Pons (tissue), 1 donor: Measurements from ENCODE around the gene CLEC2A.
"Not testable (repeated sequence)": the region's sequence is repeated elsewhere in the genome, so short reads cannot be mapped to it uniquely, and the experiment has no call there.

Experiments
- DNase-seq: peaks from one replicate; pipeline ENCODE4 v3.0.0-alpha.2; 2016; ENCODE audit warnings: low spot score

Gene CLEC2A, protein sequence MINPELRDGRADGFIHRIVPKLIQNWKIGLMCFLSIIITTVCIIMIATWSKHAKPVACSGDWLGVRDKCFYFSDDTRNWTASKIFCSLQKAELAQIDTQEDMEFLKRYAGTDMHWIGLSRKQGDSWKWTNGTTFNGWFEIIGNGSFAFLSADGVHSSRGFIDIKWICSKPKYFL

DNA sequence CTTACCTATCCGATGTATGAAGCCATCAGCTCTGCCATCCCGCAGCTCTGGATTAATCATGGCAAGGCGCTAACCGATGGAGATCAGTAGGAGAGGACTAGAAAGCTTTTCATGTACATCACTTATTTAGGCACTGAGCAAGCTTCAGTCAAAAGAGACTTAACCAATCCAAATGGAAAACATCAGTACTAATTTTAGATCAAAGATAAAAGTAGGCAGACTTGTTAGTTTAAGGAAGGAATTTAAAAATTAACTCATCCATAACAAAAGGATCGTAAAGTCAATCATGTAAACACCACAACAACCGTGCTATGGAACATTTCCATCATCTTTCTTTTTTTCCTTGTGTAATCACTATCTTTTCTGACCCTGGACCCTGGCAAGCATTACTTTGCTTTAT is at the start of gene CLEC2A:
CLEC2A (minus strand) TSS at position 101 of the 400 bp plus-strand sequence; CDS start at position 60, 41 bp downstream.
- DNase-seq = no peak

DNA sequence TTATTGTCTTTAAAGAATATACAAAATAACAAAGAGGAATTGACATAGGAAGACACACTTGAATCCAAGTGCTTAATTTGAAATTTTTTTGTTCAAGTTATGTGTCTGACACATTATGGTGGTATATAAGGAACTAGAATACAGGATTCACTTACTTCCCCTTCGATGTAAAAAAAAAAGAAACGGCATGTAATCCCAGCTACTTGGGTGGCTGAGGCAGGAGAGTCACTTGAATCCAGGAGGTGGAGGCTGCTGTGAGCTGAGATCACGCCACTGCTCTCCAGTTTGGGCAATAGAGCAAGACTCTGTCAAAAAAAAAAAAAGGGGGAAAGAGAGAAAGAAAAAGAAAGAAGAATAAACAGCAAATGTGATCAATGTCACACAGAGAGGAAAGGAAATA is 48.0 kb upstream of the CLEC2A start:
- DNase-seq = no peak

DNA sequence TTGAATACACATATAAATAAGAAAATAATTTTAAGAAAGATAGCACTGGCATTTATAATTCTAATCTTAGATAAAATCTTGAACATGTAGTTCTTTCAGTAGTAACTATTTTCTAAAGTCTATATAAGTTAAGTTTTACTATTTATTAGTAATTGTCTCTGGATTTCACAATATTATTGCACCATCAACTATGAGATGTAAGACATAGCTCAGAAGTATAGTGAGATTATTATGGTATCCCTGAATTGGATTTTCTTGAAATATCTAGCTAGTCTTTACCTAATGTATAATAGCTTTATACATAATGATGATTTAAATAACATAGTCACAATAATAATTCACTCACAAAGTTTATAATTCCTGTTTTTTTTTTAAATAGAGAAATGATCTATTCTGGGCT is 45.7 kb upstream of the CLEC2A start:
- DNase-seq = no peak

DNA sequence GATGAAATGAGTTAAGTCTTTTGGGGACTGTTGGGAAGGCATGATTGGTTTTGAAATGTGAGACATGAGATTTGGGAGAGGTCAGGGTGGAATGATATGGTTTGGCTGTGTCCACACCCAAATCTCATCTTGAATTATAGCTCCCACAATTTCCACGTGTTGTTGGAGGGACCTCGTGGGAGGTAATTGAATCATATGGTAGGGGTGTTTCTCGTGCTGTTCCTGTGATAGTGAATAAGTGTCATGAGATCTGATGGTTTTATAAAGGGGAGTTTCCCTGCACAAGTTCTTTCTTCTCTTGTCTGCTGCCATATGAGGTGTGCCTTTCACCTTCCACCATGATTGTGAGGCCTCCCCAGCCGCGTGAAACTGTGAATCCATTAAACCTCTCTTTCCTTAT is 44.5 kb upstream of the CLEC2A start:
- DNase-seq = not testable (repeated sequence)

DNA sequence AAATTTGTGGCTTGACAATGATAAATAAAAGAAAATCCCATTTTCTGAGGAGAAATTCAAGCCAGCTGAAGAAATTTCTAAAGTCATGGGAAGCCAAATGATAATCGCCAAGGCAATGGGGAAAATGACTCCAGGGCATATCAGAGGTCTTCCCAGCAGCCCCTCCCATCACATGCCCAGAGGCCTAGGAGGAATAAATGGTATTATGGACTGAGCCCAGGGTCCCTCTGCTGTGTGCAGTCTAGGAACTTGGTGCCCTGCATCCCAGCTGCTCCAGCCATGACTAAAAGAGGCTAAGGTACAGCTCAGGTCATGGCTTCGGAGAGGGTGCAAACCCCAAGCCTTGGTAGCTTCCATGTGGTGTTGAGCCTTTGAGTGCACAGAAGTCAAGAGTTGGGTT is 43.4 kb upstream of the CLEC2A start:
- no peak for DNase-seq

DNA sequence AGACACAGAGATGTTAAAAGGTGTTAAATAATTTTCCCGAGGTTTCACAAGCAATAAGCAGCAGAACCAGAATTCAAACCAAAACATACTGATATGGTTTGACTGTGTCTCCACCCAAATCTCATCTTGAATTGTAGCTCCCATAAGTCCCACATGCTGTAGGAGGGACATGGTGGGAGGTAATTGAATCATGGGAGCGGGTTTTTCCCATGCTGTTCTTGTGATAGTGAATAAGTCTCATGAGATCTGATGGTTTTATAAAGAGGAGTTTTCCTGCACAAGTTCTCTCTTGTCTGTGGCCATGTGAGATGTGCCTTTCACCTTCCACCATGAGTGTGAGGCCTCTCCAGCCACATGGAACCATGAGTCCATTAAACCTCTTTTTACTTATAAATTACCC is 42.6 kb upstream of the CLEC2A start:
- DNase-seq = not testable (repeated sequence)

DNA sequence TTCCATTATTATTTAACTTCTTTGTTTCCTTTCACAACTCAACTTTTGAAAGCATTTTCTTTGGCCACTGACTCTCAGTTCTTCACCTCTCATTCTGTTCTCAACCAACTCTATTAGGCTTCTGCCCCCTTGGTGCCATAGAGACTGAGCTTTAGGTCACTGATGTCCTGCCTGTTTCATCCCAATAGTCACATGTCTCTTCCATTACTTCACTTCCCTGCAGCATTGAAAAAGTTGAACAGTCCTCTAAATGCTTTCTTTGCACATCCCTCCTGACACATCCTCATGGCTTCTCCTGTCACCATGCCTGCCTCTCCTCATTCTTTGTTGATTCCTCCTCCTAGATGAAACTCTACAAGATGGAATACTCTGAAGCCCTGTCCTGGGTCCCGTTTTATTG is 41.8 kb upstream of the CLEC2A start:
- no peak for DNase-seq

DNA sequence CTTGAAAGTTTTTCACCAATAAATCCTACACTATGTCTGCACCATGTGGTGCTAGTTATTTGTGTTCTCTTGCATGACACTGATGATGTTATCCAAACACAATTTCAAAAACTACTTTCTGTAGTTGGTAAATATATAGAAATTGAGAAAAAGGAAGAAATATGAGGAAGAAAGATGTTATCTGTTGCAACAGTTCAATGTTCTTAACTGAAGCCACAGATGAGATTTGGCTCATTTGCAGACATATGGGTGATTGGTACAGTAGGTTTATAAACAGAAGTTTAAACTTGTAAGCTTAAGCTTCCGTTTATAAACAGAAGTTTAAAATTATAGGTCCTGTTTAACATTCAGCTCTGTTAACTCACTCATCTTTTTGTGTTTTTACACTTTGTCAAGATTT is 39.0 kb upstream of the CLEC2A start, which contains the start of gene CLEC12A:
CLEC12A (plus strand) TSS at position 229 of the 400 bp plus-strand sequence. CDS start 188 bp downstream, outside the sequence.
- no peak for DNase-seq

DNA sequence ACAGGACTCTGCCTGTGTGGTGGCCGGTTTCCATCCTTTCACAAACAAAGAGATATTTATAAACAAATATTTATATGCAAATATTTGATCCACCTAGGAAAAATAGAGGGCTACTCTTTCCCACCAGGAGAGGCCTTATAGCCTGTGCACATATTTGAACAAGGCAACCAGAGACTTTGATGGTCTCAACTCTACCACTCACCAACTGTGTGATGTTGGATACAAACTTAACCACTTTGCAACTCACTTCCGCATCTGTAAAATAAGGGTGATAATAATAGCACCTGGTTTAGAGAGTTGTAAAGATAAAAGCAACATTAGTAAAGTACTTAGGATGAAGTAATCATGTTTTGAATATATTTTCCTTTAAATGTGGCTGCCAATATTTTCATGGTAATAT is 37.5 kb upstream of the CLEC2A start:
- no peak for DNase-seq

DNA sequence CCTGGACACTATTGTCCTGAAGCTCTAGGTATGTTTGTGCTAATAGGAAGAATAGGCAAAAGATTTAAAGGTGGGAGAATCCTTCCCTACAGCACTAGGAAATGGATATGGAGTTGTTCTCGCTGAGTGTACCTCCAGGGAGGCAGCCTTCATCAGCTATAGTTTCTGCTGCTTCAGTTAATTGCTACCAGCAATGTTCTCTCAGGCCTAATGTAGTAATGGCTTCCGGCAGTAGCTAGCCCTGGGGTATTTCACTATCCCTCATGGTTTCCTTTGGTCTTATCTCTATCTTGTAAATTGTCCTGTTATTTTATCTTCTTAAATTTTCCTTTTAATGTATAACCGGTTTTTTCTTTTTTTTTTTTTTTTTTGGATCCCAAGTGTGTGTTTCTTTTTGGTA is 29.7 kb upstream of the CLEC2A start:
- DNase-seq = no peak

DNA sequence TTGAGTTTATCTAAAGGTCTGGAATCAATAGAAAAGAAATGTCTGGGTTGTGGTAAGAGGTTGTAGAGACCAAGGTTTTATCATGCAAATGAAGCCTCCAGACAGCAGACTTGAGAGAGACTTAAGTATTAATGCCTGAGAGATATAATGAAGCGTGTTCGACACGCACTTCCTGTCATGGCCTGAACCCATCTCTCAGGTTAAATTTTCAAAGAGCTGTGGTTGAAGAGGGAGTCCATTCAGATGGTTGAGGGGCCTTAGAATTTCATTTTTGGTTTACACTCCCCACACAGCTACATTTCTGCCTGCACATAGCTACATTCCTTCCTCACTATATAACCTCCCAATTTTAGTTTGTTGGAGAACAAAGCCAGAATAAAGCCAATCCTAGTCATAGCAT is 28.9 kb upstream of the CLEC2A start:
- no peak for DNase-seq

DNA sequence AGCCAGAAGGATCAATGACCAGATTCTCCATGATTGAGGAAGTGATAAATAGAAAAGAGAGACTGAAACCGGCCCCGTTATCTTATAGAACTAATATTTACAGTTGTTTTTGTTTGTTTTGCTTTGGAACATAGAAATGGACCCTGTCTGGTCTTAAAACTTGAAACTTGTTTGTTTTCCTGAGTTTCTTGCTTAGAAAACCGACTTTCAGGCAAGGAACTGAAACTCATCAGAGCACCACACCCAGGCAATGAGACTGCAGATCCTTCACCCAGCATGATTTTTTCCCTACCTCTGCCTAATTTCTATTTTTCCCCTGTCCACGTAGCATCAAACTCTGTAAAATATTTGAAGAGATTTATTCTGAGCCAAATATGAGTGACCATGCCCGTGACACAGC is 28.4 kb upstream of the CLEC2A start:
- no peak for DNase-seq

DNA sequence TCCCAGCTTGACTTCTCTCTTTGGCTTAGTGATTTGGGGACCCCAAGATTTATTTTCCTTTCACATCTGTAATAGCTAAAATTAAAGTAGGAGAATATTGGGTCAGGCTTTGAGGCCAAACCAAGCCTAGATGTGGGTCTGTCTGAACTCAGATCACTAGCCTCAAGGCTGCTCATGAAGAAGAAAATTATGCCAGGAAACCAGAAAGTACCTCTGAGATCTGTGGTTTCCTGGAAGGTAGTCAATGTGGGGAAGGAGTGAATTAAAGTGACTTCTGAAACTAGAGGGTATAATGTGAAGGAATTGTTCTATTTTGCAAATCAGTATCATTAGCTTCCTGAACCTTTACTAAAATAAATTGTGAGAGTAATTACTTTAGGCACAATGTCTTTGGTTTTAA is 25.7 kb upstream of the CLEC2A start:
- DNase-seq = no peak

DNA sequence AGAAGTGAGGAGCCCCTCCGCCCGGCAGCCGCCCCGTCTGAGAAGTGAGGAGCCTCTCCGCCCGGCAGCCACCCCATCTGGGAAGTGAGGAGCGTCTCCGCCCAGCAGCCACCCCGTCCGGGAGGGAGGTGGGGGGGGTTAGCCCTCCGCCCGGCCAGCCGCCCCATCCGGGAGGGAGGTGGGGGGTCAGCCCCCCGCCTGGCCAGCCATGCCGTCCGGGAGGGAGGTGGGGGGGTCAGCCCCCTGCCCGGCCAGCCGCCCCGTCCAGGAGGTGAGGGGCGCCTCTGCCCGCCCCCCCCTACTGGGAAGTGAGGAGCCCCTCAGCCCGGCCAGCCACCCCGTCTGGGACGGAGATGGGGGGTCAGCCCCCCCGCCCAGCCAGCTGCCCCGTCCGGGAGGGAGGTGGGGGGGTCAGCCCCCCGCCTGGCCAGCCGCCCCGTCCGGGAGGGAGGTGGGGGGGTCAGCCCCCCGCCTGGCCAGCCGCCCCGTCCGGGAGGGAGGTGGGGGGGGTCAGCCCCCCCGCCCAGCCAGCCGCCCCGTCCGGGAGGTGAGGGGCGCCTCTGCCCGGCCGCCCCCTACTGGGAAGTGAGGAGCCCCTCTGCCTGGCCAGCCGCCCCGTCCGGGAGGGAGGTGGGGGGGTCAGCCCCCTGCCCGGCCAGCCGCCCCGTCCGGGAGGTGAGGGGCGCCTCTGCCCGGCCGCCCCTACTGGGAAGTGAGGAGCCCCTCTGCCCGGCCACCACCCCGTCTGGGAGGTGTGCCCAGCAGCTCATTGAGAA is 21.0 kb upstream of the CLEC2A start:
- DNase-seq = not testable (repeated sequence)

DNA sequence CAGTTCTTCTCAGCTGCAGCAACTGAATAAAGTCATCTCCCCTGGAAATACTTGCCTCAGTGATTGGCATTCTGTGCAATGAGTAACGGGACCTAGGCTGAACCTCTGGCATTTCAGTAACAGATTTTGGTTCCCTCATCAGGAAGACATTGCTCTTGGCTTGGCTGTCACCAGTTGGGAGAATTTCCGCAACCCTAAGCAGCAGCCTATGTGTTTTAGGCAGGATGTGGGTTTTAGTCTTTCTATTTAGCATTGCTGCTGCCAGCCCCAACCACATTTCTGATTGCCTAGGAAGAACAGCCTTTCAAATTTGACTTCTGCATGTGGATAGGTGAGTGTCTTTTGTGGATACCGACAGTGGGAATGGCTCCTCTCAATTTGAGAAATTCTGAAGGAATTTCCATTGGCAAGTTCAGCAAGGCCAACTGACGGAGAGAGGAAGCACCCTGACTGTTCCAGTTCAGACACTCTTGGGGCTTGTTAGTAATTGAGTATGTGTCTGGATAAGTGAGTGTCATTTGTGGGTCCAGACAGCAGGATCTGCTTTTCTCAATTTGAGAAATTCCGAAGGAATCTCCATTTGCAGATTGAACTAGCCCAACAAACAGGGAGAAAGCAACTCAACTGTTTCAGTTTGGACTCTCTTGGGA is 19.0 kb upstream of the CLEC2A start:
- no peak for DNase-seq

DNA sequence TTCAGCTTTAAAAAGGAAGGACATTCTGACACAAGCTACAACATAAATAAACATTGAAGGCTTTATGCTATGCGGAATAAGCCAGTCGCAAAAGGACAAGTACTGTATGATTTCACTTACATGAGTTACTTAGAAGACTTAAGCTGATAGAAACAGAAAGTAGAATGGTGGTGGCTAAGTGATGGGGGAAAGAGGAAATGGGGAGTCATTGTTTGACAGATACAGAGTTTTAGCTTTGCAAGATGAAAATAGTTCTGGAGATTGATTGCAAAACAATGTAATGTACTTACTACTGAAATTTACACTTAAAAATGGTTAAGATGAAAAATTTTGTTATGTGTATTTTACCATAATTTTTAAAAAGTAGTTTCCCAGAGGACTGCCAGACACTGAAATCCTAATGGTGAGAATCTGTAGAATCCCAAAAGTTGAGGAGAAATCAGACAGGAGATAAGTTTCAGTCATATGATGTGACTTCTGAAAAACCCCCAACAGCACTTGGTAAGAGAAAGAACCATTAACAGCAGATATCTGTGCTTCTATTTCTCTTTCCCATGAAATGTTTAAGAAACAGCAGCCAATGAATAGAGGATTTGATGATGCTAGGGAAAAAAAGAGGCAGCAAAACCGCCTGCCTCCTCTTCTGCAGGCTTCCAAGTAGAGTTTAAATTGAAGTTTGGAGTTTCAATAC is 16.6 kb upstream of the CLEC2A start:
- DNase-seq = peak; percentile 35

DNA sequence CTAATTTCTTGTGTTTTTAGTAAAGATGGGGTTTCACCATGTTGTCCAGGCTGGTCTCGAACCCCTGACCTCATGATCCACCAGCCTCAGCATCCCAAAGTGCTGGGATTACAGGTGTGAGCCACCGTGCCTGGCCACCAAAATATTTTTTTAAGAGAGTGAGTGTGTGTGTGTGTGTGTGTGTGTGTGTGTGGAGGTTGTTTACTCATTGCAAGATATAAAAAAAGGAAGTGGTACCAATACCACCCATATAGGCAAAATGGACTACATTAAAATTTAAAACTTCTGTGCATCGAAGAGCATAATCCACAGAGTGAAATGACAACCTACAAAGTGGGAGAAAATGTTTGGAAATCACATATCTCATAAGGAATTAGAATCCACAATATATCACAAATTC is 15.5 kb upstream of the CLEC2A start:
- no peak for DNase-seq

DNA sequence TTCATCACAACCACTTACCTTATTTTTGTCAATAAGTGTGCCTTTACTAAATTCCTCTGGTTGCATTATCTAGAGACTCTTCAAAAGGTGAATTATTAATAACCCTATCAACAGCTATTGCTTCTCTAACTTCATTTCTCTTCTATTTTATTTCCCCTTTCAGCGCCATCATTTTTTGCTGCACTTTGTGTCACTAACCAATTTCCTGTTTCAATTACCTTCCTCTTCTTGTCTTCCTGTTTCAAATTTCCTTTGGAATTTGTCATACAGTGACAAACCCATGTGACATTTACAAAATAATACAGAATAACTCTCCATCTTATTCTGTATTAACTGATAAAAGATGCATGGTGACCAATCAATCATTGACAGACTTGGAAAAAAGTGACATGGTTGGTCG is 12.2 kb upstream of the CLEC2A start:
- DNase-seq = no peak

DNA sequence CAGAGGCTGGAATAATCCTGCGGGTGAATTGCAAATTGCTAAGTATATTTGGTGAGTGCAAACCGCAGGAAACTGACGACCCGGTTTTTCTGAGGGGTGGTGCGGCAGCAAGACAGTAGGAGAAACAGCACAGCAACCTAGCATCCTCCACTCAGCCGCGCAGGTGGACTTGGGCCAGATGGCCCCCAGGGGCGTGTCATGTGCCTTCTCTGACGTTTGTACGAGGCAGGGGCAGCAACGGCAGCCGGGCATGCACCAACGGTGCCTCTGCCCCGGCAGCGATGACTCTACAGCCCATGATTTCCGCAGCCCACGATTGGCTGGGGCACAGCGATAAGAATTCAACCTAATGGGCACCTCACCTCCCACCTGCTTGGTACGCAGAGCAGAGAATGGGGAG is 11.1 kb upstream of the CLEC2A start:
- no peak for DNase-seq

DNA sequence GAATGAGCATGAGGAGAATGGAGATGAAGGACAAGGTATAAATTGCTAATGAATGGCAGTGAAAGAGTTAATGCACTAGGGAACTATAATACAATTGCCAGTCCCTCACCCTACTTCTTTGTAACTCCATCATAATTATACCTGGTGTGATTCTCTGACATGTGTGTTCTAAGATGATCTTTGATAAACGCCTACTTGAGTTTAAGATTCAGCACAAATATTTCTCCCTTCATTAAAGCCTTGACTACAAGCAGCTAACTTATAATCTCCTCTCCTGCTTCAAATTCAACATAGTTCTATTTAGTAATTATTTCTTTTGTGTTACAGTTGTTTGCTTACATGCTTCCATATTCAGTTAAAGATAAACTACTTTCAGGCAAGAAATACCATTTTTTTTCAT is 9.7 kb upstream of the CLEC2A start:
- DNase-seq = no peak

DNA sequence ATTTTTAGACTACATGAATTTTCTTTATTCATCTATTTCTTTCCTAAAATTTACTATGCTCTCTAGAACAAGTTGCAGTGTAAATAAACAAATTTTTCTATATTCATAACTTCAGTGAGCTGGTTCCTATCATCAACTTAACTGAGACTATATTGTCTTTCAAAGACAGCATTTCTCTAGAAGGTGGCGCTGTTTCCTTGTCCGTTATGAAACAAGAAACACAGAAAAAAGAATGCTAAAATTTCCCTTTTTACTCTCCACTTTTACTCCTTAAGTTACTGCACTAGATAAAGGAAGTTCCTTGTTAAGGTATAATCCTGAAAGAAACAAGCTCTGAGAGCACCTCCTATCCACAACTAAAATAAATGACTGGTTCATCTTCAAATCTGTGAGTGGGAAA is 8.2 kb upstream of the CLEC2A start:
- DNase-seq = peak; percentile 27

DNA sequence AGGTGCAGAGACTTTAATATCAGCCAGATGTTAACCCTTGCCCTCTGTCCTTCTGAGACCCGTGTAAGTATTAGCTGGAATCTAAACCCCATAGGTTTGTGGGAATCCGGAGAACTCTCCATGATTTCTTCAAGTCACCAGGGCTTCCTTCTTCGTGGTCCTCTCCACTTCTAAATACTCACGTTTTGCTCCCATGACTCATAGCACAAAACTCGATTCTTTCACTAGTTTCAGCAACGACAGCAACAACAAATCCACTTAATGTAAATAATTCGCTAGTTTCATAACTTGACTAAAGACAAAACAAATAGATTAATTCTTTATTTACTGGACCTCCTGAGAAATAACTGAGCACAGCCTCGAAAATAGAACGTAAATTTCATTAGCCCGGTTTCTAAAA is 4.4 kb upstream of the CLEC2A start:
- no peak for DNase-seq

DNA sequence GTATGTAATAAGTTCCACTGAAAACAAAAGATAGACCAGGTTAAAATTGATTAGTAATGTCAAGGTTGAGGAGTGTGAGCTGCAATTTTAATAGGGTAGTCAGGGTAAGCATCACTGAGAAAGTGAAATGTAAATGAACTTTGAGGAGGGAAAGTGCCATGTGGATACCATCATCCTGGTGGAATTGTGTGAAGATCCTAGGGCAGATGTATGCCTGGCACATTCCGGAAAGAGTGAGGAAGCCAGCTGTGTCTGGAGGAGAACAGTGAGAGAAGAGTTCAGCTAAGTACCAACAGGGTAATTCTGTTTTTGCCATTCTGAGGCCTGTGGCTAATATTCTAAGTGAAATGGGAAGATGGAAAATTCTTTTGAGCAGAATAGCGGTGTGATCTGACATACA is 2.9 kb upstream of the CLEC2A start:
- no peak for DNase-seq
